ENCODE results near the gene DCTN2.

DNA sequence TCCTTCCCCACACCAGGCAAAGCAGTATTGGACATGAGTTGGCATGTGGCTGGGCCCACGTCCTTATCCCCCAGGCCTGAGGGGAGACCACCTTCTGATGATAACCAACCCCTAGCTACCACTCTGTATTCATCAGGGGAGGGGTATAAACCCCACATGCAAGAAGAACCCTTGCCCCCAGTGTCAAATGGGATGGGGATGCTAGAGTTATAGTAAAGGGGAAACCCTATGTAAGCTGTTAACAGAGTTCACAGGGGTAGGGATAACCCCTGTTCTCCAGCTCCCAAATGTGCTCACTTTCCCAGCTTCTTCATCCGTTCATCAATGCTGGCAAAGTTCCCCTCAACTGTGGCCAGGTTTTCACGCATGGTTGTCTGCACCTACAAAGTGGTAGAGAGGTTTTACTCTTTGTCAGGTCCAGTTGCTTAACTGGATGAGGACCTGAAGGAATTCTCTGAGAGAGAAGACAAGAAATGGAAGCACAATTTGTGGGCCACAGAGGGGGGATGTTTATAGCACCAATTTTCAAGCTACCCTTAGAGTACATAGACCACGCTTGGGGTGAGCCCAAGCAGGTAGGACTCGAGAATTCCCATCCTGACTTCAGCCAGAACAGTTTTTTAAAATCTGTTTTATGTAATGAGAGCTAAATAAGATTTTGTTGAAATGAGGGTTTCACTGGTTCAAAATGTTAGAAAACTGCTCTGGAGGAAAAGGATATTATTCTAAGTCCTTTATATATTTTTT lies 16.4 kb downstream of the DCTN2 start:
- TF ChIP-seq CTCF (conservative IDR thresholded peaks at IDR 0.05; ENCODE audit: low read depth, low read length) (no peak), EZH2 (IDR thresholded peaks at IDR 0.05; ENCODE audit: borderline replicate concordance, low read depth, low read length, poor library complexity, severe bottlenecking) (no peak)

Measured in A673 (cell line).